Natural killer cell (primary cell): ENCODE measurements around the gene PCBP4. TPM values are rescaled to one million over a fixed set of nuclear protein-coding genes. Genes with fewer than 3 reads are reported as not detected.

Source experiments
- ATAC-seq, 3 donors: fragments of 150-1000 bp in 2 of 3; fragments of 200-7000 bp in 1 of 3; cut with Tn5 transposase; 1 replicate in 1 of 3; 2 replicates in 2 of 3; pipeline ENCODE4 v1.10.0; 2021; ENCODE audit warnings: mild to moderate bottlenecking in 2 of 3, moderate library complexity in 2 of 3
- DNase-seq, 2 donors: peaks; one replicate each; pipeline versions ENCODE4 v3.0.0 to v3.0.0-alpha.2; 2013 to 2021; ENCODE audit warnings: mixed read lengths in 1 of 2
- H3K27ac ChIP-seq: one replicate; pipeline ENCODE4 v1.5.1; 2013; ENCODE audit warnings: mild to moderate bottlenecking, low read length
- H3K27me3 ChIP-seq: one replicate; pipeline ENCODE4 v1.6.1; 2013; ENCODE audit warnings: low read length; ENCODE audit not compliant: control insufficient read depth, insufficient read depth
- H3K36me3 ChIP-seq: one replicate; pipeline ENCODE4 v1.6.1; 2013; ENCODE audit warnings: low read length; ENCODE audit not compliant: control insufficient read depth, insufficient read depth
- H3K4me1 ChIP-seq: one replicate; pipeline ENCODE4 v1.6.1; 2013; ENCODE audit warnings: low read length; ENCODE audit not compliant: control insufficient read depth, insufficient read depth
- H3K4me3 ChIP-seq: one replicate; pipeline ENCODE4 v1.5.1; 2013; ENCODE audit warnings: low read length
- H3K9me3 ChIP-seq: one replicate; pipeline ENCODE4 v1.6.1; 2013; ENCODE audit warnings: low read length; ENCODE audit not compliant: control insufficient read depth, insufficient read depth
- H3K27ac Mint-ChIP-seq, 2 donors: one replicate each; pipeline ENCODE4 v1.8.0; 2022; ENCODE audit warnings: mild to moderate bottlenecking in 2 of 2, mixed read lengths in 2 of 2, moderate library complexity in 1 of 2
- H3K27me3 Mint-ChIP-seq, 2 donors: one replicate each; pipeline ENCODE4 v1.8.0; 2022; ENCODE audit warnings: low read depth in 2 of 2, mixed read lengths in 2 of 2
- H3K36me3 Mint-ChIP-seq: one replicate; pipeline ENCODE4 v1.8.0; 2022; ENCODE audit warnings: mixed read lengths
- H3K4me1 Mint-ChIP-seq, 2 donors: one replicate each; pipeline ENCODE4 v1.8.0; 2022; ENCODE audit warnings: mixed read lengths in 2 of 2
- H3K4me3 Mint-ChIP-seq: one replicate; pipeline ENCODE4 v1.8.0; 2022; ENCODE audit warnings: mild to moderate bottlenecking, moderate library complexity, mixed read lengths
- H3K9me3 Mint-ChIP-seq, 2 donors: one replicate each; pipeline ENCODE4 v1.8.0; 2022; ENCODE audit warnings: mixed read lengths in 2 of 2
- WGBS: methylation state at CpG from one replicate; pipeline ENCODE4 v1.1.7; 2013; ENCODE audit warnings: missing lambda C conversion rate; ENCODE audit not compliant: insufficient coverage; 5-methylcytosine and 5-hydroxymethylcytosine counted together
- intact Hi-C: fragments of 100-400 bp; cut with micrococcal nuclease; formaldehyde crosslinking; loops from one replicate; pipeline ENCODE4 v1.14.2; 2022
- total RNA-seq, 4 donors: library from RNA; stranded (reverse); fragments of 120-200 nt in 1 of 4; gene quantifications; one replicate each; pipeline versions ENCODE4 v1.2.3 to v1.2.4, GENCODE V29; 2013 to 2022
- TF ChIP-seq, protein P1 (sequence below): fragments of 200-600 bp; IDR thresholded peaks from one replicate; pipeline ENCODE4 v1.8.0; 2022; ENCODE audit warnings: antibody characterized with exemption

Gene PCBP4
- total RNA-seq, 3 donors from 2014 or later (not counting 1 experiment from before 2014, with no cell fraction given) = 15.0 to 24.7 (median 18.4) TPM

DNA sequence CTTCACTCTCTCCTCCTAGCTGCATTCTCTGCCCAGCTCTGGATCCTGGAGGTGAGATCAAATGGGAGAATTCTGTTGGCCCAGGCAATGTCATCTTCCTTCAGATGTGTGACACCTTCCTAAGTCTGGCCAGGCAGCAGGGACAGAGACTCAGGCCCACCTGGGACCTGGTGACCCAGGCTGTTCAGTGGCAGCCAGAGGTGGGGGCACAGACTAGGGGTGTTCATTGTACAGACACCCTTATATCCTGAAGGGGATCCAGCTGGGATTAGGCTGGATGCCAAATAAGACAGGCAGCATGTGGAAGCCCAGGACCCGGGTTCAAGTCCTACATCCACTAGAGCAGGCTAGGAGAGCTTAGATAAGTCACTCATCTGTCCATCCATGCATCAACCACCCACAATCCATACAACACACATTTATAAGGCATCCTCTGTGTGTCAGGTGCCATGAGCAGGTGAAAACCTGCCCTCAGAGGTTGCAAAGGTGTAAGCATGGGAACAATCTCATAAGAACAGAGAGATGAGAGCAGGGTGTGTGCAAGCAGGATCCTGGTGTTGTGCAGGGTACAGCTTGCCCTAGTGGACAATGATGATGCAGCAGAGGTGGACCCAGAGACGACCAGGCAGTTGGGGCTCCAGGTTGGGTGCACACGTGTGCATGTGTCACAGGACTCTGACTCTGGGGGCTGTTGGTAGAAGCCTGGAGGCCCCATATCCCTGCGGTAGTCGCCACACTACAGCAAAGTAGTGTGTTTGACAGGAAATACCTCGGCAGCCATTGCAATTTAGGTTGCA is 46.7 kb upstream of the PCBP4 start:
- no peak overlapping the region for H3K27ac ChIP-seq
- 77% methylated on average over 6 of the region's 6 CpGs for WGBS
- H3K36me3 Mint-ChIP-seq = no peaks in the 10 kb centered on the region
- DNase-seq (no peak), ATAC-seq (no peak)
- H3K4me1 Mint-ChIP-seq = peaks cover 0 to under 1% of the 10 kb centered on the region in 2 donors
- peaks cover 10% of the 10 kb centered on the region for H3K4me1 ChIP-seq
- no peaks in the 10 kb centered on the region for H3K27me3 Mint-ChIP-seq
- H3K9me3 Mint-ChIP-seq = no peaks in the 10 kb centered on the region
- no peaks in the 10 kb centered on the region for H3K27me3 ChIP-seq
- TF ChIP-seq, protein P1, sequence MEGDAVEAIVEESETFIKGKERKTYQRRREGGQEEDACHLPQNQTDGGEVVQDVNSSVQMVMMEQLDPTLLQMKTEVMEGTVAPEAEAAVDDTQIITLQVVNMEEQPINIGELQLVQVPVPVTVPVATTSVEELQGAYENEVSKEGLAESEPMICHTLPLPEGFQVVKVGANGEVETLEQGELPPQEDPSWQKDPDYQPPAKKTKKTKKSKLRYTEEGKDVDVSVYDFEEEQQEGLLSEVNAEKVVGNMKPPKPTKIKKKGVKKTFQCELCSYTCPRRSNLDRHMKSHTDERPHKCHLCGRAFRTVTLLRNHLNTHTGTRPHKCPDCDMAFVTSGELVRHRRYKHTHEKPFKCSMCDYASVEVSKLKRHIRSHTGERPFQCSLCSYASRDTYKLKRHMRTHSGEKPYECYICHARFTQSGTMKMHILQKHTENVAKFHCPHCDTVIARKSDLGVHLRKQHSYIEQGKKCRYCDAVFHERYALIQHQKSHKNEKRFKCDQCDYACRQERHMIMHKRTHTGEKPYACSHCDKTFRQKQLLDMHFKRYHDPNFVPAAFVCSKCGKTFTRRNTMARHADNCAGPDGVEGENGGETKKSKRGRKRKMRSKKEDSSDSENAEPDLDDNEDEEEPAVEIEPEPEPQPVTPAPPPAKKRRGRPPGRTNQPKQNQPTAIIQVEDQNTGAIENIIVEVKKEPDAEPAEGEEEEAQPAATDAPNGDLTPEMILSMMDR = no peak
- no peak overlapping the region for H3K4me3 Mint-ChIP-seq
- H3K36me3 ChIP-seq = no peaks in the 10 kb centered on the region
- no peaks in the 10 kb centered on the region for H3K9me3 ChIP-seq
- H3K27ac Mint-ChIP-seq = no peak overlapping the region
- intact Hi-C loops = no loop called here
- no peak overlapping the region for H3K4me3 ChIP-seq

- H3K4me3 Mint-ChIP-seq = no peak overlapping the region
- H3K27ac ChIP-seq = no peak overlapping the region
- no peak overlapping the region for H3K4me3 ChIP-seq
- no peaks in the 10 kb centered on the region for H3K36me3 ChIP-seq
- H3K36me3 Mint-ChIP-seq = no peaks in the 10 kb centered on the region
- peaks cover 6% of the 10 kb centered on the region for H3K4me1 ChIP-seq
- intact Hi-C loops = no loop called here
- no peaks in the 10 kb centered on the region for H3K4me1 Mint-ChIP-seq
- no peaks in the 10 kb centered on the region for H3K27me3 ChIP-seq
- H3K9me3 ChIP-seq = no peaks in the 10 kb centered on the region
- H3K27ac Mint-ChIP-seq = no peak overlapping the region
- TF ChIP-seq, protein P1 = no peak
- no peaks in the 10 kb centered on the region for H3K27me3 Mint-ChIP-seq
- 77% methylated on average over 7 of the region's 7 CpGs for WGBS
- no peak for DNase-seq
- no peaks in the 10 kb centered on the region for H3K9me3 Mint-ChIP-seq
- ATAC-seq = no peak
Measured at GRCh38 chr3:52012699-52013098, 45.4 kb upstream of the PCBP4 start.

DNA sequence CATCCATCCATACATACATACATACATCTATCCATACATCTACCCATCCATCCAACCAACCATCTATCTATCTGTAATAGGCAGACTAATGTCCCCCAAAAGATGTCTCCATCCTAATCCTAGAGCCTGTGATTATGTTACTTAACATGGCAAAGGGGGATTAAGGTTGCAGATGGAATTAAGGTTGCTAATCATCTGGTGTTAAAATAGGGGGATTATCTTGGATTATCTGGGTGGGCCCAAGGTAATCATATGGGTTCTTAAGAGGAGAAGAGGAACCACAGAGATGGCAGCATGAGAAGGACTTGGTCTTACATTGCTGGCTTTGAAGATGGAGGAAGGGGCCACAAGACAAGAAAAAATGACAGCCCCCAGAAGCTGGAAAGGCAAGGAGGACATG is 43.2 kb upstream of the PCBP4 start:
- Mint-ChIP-seq H3K27me3 (no peaks in the 10 kb centered on the region), H3K36me3 (no peaks in the 10 kb centered on the region), H3K4me3 (no peak overlapping the region), H3K27ac (no peak overlapping the region), H3K9me3 (no peaks in the 10 kb centered on the region), H3K4me1 (no peaks in the 10 kb centered on the region)
- no peak for ATAC-seq
- no peak for DNase-seq
- intact Hi-C loops = no loop called here
- TF ChIP-seq, protein P1 = no peak
- Histone ChIP-seq H3K4me1 (peaks cover 11% of the 10 kb centered on the region), H3K27me3 (no peaks in the 10 kb centered on the region), H3K9me3 (no peaks in the 10 kb centered on the region), H3K4me3 (no peak overlapping the region), H3K27ac (no peak overlapping the region), H3K36me3 (no peaks in the 10 kb centered on the region)

- WGBS = 52% methylated on average over 3 of the region's 4 CpGs
- TF ChIP-seq, protein P1 = no peak
- H3K27ac Mint-ChIP-seq = no peak overlapping the region
- Histone ChIP-seq H3K4me1 (peaks cover 8% of the 10 kb centered on the region), H3K36me3 (no peaks in the 10 kb centered on the region), H3K27ac (no peak overlapping the region), H3K4me3 (no peak overlapping the region), H3K9me3 (no peaks in the 10 kb centered on the region), H3K27me3 (no peaks in the 10 kb centered on the region)
- DNase-seq = no peak
- H3K36me3 Mint-ChIP-seq = no peaks in the 10 kb centered on the region
- no peak overlapping the region for H3K4me3 Mint-ChIP-seq
- ATAC-seq = no peak
- H3K27me3 Mint-ChIP-seq = no peaks in the 10 kb centered on the region
- H3K4me1 Mint-ChIP-seq = no peaks in the 10 kb centered on the region
- intact Hi-C loops = no loop called here
- no peaks in the 10 kb centered on the region for H3K9me3 Mint-ChIP-seq
Measured at GRCh38 chr3:52007291-52007690, 40.0 kb upstream of the PCBP4 start.
